Measurements from ENCODE around the gene ZNF146. TPM values are rescaled to one million over a fixed set of nuclear protein-coding genes. Genes with fewer than 3 reads are reported as not detected.
"Not testable (repeated sequence)": the region's sequence is repeated elsewhere in the genome, so short reads cannot be mapped to it uniquely, and the experiment has no call there.

ZNF146 gene
- 37.3 TPM for total RNA-seq
- long read RNA-seq, transcript ZNF146-202 (3 exons, 3,780 nt) = minor isoform, 8 of 54 reads
- long read RNA-seq, transcript ZNF146-201 (4 exons, 3,326 nt) = major isoform, 31 of 54 reads
- long read RNA-seq, partial matches to known transcripts = 0 of 54 reads
- long read RNA-seq, other reads (novel, unspliced or antisense) = 10 of 54 reads

DNA sequence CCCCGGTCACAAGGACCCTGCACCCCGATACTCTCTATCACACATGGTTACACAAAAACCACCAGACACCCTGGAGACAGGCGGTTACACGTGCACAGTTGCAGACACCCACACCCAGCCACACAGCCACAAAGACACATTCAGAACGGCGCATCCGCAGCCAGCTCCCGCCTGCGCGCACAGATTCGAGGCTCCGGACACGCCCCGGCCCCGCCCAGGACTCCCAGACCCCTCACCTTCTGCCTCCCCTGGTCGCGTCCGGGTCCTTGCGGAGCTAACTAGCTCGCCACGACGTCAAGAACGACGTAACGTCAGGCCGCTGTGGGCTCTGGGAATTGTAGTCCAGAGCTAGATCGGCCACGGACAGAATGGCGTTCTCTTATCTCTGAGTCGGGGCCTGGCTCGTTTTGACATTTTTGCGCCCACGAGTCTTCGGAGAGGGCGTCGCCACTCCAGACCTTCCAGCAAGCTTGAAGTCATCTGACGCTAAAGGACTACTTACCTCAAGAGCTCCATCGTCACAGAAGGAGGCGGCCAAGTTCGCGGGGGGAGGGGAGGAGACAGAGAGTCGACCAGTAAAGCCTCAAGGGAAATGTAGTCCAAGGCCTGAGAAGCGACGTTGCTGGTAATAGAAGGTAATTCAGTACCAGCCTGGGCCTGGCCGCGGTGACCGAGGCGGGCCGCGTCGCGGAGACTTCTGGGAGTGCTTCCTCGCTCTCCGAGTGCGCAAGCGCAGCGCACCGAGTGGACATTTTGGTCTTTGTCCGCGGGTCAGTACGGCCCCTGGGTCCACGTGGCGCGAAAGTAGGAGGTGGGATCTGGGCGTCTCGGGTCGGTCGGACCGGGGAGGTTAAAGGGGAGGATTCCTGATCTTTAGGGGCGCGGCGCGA, at the start of gene ZNF146, which contains the start of gene ZNF565:
Gene ZNF146, plus strand, starts transcription at position 721 of the 890 bp plus-strand sequence. CDS start 21,335 bp downstream, outside the sequence.
Gene ZNF565, minus strand, starts transcription at position 280 of the 890 bp plus-strand sequence. CDS start 12,680 bp downstream, outside the sequence.
- TF ChIP-seq, protein P1, sequence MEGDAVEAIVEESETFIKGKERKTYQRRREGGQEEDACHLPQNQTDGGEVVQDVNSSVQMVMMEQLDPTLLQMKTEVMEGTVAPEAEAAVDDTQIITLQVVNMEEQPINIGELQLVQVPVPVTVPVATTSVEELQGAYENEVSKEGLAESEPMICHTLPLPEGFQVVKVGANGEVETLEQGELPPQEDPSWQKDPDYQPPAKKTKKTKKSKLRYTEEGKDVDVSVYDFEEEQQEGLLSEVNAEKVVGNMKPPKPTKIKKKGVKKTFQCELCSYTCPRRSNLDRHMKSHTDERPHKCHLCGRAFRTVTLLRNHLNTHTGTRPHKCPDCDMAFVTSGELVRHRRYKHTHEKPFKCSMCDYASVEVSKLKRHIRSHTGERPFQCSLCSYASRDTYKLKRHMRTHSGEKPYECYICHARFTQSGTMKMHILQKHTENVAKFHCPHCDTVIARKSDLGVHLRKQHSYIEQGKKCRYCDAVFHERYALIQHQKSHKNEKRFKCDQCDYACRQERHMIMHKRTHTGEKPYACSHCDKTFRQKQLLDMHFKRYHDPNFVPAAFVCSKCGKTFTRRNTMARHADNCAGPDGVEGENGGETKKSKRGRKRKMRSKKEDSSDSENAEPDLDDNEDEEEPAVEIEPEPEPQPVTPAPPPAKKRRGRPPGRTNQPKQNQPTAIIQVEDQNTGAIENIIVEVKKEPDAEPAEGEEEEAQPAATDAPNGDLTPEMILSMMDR (IDR thresholded peaks at IDR 0.05) = peak; percentile 25
- peak; percentile 98 for ATAC-seq
- intact Hi-C loops (cut with DNase I) = no loop called here
- Histone ChIP-seq H3K4me1 (peaks cover 26% of the 10 kb centered on the region), H3K9me3 (no peaks in the 10 kb centered on the region), H3K27me3 (ENCODE audit: low read depth) (no peaks in the 10 kb centered on the region), H3K36me3 (peaks cover 8% of the 10 kb centered on the region), H3K4me3 (peak within 1 kb of the TSS; percentile 68), H3K27ac (peak within 1 kb of the TSS; percentile 92)
- peak; percentile 99 for DNase-seq

DNA sequence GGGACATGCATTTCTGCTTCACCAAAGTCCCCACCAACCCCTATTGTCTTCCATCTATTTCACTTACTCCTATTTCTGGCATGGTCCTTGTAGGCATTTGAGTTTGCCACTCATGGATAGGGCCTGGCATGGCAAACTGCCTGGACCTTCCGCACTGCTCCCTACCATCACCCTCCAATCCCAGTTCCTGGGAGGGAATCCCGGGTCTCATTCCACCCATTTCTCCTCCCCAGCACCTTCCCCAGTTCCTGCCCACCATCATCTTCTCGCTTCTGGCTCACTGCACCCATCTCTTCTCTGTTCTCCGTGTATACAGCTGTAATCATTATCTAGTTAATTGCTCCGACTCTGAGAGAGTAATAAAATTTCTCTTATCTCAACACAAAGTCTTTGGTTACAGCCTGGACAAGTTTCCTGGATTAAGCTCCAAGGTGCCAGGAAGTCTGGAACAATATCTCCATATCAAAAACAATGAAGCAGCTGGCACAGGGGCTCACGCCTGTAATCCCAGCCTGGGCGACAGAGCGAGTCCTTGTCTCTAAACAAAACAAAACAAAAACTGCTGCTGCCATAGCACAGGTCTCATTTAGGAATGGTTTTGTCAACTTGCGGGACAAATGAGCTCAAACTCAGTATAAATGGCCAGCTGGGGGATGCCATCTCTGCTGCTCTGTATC, 45.7 kb upstream of the ZNF146 start:
- no peak overlapping the region for H3K4me3 ChIP-seq
- no peaks in the 10 kb centered on the region for H3K9me3 ChIP-seq
- DNase-seq = no peak
- H3K27ac ChIP-seq = peak overlapping the region; percentile 80
- intact Hi-C loops (cut with DNase I) = loop anchor here (5.0 kb wide), 1 partner anchor 42 kb away; no protein-coding TSS in a partner anchor
- ATAC-seq = peak in 1 of 2 donors; percentile 50
- H3K27me3 ChIP-seq (ENCODE audit: low read depth) = no peaks in the 10 kb centered on the region
- H3K4me1 ChIP-seq = peaks cover 8% of the 10 kb centered on the region
- TF ChIP-seq, protein P1 (IDR thresholded peaks at IDR 0.05) = no peak
- H3K36me3 ChIP-seq = peaks cover 5% of the 10 kb centered on the region

DNA sequence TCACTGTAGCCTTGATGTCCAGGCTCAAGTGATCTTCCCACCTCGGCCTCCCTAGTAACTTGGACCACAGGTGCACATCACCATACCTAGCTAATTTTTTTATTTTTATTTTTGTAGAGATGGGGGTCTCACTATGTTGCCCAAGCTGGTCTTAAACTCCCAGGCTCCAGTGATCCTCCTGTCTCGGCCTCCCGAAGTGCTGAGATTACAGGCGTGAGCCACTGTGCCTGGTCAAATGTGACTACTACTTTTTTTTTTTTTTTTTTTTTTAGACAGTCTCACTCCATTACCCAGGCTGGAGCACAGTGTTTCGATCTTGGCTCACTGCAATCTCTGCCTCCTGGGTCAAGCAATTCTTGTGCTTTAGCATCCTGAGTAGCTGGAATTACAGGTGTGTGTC, 42.1 kb upstream of the ZNF146 start:
- ATAC-seq = no peak
- Histone ChIP-seq H3K27ac (no peak overlapping the region), H3K4me1 (peaks cover 8% of the 10 kb centered on the region), H3K9me3 (no peaks in the 10 kb centered on the region), H3K36me3 (no peaks in the 10 kb centered on the region), H3K27me3 (ENCODE audit: low read depth) (no peaks in the 10 kb centered on the region), H3K4me3 (no peak overlapping the region)
- intact Hi-C loops (cut with DNase I) = no loop called here
- no peak for DNase-seq
- TF ChIP-seq, protein P1 (IDR thresholded peaks at IDR 0.05) = no peak

DNA sequence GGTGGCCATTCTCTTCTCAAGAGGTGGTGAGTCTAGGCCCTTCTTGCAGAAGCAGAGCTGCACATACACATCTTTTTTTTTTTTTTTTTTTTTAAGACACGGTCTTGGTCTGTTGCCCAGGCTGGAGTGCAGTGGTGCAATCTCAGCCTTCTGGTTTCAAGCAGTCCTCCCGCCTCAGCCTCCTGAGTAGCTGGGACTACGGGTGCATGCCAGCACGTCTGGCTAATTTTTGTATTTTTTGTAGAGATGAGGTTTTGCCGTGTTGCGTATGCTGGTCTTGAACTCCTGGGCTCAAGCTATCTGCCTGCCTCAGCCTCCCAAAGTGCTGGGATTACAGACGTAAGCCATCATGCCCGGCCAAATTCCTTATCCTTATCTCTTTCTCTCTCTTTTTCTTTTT, 41.1 kb upstream of the ZNF146 start:
- H3K4me1 ChIP-seq; intact Hi-C loops (cut with DNase I); H3K27ac ChIP-seq; ATAC-seq; DNase-seq; H3K9me3 ChIP-seq; H3K36me3 ChIP-seq; H3K27me3 ChIP-seq (ENCODE audit: low read depth); H3K4me3 ChIP-seq: not testable (repeated sequence)

DNA sequence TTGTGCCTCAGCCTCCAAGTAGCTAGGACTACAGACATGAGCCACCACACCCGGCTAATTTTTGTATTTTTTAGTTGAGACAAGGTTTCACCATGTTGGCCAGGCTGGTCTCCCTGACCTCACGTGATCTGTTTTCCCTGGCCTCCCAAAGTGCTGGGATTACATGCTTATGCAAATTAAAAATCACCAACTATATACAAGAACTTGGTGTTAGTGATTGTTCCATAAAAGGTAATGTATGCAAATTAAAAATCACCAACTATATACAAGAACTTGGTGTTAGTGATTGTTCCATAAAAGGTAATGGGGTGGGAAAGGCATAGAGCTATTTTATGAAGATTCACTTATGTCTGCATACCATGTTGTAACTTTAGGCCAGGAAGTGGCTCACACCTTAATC, 35.8 kb upstream of the ZNF146 start:
- DNase-seq; H3K27ac ChIP-seq; H3K4me3 ChIP-seq; intact Hi-C loops (cut with DNase I); ATAC-seq; H3K9me3 ChIP-seq; H3K27me3 ChIP-seq (ENCODE audit: low read depth); H3K4me1 ChIP-seq: not testable (repeated sequence)
- H3K36me3 ChIP-seq = peaks cover 15% of the 10 kb centered on the region

DNA sequence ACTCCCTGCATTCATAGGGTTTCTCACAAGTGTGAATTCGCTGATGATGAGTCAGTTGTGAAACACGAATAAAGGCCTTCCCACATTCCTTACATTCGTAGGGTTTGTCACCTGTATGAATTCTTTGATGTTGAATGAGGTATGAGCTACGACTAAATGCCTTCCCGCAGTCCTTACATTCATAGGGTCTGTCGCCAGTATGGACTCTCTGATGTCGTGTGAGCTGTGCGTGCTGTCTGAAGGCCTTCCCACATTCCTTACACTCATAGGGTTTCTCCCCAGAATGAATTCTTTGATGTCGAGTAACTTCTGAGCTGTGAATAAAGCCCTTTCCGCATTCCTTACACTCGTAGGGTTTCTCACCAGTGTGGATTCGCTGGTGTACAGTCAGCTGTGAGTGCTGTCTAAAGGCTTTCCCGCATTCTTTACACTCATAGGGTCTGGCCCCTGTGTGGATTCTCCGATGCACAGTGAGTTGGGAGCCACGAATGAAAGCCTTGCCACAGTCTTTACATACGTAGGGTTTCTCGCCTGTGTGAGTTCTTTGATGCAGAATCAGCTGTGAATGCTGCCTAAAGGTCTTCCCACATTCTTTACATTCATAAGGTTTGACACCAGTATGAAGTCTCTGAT, 32.2 kb upstream of the ZNF146 start:
- DNase-seq = no peak
- TF ChIP-seq, protein P1 (IDR thresholded peaks at IDR 0.05) = no peak
- intact Hi-C loops (cut with DNase I) = no loop called here
- Histone ChIP-seq H3K9me3 (no peaks in the 10 kb centered on the region), H3K4me1 (no peaks in the 10 kb centered on the region), H3K36me3 (peaks cover 15% of the 10 kb centered on the region), H3K27ac (no peak overlapping the region), H3K4me3 (no peak overlapping the region), H3K27me3 (ENCODE audit: low read depth) (no peaks in the 10 kb centered on the region)
- ATAC-seq = peak; percentile 30 to 49

Measured in lower lobe of right lung (tissue), 2 donors.